H54 (cell line): Measurements from ENCODE around the gene BCL2.

Source experiments
- DNase-seq: peaks from one replicate; pipeline ENCODE4 v3.0.0; 2011; ENCODE audit warnings: low spot score, mixed read lengths; ENCODE audit not compliant: insufficient read length
- FAIRE-seq: peaks from 3 replicates; lab custom pipeline; 2011; peaks lifted over from hg19 to GRCh38; lab: Jason Lieb, UNC
- POLR2A ChIP-seq: IDR thresholded peaks from 2 replicates; pipeline ENCODE4 v1.6.1; 2011; ENCODE audit warnings: low read depth, mild to moderate bottlenecking, low read length

Gene BCL2

DNA sequence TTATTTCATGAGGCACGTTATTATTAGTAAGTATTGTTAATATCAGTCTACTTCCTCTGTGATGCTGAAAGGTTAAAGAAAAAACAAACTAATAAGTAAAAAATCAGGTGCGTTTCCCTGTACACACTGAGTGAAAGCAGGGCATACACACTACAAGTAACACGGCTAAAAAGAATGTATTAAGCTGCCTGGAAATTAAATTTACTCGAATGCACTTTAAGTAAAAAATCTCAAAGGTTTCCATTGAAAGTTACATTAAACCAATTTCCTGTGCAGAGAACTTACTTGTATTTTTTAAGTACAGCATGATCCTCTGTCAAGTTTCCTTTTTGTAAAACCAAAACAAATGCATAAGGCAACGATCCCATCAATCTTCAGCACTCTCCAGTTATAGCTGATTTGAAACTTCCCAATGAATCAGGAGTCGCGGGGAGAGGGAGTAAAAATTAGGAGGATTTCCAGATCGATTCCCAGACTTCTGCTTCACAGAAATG lies 633 bp downstream of the BCL2 start:
- DNase-seq (no peak), FAIRE-seq (no peak)
- no peak for TF ChIP-seq POLR2A

DNA sequence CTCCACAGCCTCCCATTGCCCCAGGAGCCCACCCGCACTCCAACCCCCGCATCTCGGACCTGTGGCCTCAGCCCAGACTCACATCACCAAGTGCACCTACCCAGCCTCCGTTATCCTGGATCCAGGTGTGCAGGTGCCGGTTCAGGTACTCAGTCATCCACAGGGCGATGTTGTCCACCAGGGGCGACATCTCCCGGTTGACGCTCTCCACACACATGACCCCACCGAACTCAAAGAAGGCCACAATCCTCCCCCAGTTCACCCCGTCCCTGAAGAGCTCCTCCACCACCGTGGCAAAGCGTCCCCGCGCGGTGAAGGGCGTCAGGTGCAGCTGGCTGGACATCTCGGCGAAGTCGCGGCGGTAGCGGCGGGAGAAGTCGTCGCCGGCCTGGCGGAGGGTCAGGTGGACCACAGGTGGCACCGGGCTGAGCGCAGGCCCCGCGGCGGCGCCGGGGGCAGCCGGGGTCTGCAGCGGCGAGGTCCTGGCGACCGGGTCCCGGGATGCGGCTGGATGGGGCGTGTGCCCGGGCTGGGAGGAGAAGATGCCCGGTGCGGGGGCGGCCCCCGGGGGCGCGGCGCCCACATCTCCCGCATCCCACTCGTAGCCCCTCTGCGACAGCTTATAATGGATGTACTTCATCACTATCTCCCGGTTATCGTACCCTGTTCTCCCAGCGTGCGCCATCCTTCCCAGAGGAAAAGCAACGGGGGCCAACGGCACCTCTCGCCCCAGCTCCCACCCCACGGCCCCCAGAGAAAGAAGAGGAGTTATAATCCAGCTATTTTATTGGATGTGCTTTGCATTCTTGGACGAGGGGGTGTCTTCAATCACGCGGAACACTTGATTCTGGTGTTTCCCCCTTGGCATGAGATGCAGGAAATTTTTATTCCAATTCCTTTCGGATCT lies 1.3 kb downstream of the BCL2 start:
- DNase-seq (no peak), FAIRE-seq (no peak)
- TF ChIP-seq POLR2A = no peak

DNA sequence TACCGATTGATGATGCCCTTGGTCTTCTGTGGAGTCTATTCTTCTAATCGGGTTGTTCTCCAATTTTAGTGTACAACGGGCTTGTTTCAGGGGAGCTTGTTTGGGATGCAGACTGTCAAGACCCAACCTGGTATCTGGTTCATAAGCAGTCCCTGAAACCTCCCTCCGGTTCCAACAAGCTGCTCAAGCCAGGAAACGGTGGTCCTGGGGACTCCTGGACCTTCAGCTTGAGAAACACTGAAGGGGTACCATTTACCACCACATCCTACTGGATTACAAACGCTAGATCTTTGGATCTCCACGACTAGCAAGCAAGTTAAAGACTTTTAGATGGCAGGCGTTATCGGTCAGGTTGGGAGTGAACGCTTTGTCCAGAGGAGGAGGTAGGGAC lies 2.0 kb downstream of the BCL2 start:
- no peak for DNase-seq
- TF ChIP-seq POLR2A = no peak
- no peak for FAIRE-seq

DNA sequence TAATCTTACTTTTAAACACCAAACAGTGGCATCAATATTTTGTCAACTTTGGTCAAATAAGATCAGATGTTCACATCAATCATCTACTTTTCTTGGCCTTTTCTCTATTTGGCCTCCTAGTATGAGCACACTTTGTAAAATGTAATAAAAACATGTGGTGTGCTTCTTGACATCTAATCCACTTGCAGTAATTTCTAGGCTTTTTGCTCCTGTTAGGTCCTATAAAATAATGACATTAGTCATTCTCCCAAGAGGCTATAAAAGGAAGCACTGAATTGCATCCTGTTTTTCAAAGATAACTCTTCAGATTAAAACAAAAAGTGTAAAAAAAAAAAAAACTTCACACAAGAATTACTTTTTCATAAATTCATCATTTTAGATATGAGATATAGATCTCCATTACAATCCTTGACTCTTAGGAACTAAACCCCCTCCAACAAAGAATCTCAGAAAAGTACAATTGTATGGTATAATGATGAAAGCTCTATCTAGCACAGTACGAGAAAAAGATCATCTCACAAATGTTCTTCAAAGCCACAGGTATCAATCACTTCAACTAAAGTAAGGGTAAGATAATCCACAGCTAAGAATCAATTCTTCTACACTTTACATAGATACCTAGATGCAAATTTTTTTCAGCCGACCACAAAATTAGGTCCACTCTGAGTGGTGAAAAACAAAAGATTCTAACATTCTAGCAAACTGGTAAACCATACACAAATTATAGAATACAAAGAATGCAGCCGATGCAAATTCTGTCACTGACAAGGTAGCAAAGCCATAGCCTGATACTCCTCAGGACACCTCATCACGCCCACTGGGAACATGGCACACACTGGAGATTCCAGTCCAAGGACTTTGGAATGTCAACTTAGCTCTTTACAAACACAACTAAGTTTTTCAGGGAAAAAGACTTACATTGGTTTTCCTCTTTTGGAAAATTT lies 2.7 kb downstream of the BCL2 start:
- FAIRE-seq (no peak), DNase-seq (no peak)
- no peak for TF ChIP-seq POLR2A

DNA sequence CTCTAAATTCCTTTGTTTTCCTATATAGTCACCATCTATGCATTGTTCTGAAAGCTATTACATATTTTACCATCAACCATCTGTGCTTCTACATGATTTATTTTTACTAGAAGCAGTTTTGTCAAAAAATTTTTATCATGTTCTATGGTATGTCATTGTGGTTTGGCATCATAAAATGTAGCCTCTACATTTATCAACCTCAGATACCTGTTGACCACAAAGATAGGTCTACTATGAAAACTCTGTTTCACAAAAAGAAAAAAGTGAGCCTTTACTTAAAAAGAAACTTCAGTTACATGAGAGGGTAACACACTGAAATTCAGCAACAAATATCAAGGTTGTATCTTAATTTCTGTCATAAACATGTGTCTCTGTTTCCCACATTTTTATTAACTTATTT lies 3.7 kb downstream of the BCL2 start:
- no peak for TF ChIP-seq POLR2A
- no peak for DNase-seq
- no peak for FAIRE-seq

DNA sequence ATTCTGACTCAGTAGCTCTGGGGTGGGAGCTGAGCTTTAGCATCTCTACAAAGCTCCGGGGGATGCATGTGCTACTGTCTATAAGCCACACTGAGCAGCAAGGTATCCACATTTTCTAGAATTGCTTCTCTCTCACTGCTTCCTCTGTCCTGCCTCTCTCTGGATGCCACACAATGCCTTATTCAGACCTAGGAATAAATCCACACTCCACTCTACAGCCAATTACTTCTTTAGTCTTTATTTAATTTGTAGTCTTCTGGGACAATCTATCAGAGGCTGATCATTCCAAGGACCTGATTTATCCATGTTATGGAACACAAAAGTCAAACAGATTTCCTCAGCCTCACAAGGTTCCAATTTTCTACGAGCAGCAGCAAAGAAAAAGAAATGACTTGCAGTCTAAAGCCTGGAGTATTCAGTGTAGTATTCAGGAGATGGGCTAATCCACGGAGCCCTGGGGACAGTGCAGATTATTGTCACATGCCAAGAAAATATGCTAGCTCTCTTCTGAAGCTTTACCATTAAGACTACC lies 4.4 kb downstream of the BCL2 start:
- FAIRE-seq = no peak
- TF ChIP-seq POLR2A = no peak
- DNase-seq = no peak

DNA sequence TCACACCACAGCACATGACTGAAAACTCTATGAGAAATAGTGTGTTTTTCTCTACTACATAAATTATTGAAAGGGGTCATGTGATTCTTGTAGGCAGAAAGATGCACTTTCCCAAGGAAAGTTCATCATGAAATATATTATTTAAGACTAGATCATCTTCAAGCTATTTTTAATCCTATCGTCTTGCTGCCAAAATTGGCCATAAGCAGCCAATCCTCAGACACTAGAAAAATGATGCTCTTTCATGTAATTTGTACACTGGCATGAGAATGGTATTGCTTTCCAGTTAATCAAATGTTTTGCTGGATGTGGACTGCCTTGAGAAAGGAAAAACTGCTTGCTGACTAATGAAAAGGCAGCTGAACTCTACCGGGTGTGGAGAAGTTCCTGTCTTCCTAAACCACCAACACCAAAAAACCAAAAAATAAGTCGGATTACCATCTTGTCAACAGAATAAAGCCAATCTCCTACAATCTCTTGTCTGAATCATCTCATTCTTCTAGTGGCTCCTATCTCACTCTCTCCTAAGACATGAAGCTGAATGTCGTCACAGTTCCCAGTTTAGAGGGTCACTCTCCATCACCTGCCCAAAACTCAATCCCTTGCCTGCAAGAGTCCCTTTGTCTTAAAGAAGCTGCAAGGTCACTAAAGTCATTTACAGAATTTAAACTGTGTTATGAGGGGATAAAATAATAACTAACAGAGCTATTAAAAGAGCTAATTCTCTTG lies 5.3 kb downstream of the BCL2 start:
- no peak for TF ChIP-seq POLR2A
- FAIRE-seq (no peak), DNase-seq (no peak)

DNA sequence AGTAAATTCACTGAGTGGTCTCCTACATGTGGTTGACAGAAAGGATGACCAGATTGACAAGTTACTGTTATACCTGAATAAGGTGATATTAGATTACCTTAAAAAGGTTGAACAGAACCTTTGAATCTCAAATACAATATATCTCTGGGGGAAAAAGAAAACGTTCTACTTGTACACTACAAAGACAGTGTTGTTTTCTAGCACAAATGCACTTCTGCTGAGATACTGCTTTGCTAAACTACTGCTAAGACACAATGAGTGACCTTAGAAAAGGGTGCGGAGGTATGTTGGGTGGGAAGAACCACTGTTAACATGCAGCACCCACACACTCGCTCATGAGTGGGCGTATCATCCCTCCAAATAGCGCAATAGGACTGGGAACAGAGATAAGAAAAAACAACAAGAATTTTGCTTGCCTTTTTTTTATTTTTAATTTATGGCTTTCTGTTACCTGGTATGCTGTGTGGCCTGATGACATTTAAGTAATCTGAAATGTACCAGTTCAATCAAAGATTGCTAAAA lies 6.1 kb downstream of the BCL2 start:
- TF ChIP-seq POLR2A = no peak
- FAIRE-seq = no peak
- DNase-seq = no peak

DNA sequence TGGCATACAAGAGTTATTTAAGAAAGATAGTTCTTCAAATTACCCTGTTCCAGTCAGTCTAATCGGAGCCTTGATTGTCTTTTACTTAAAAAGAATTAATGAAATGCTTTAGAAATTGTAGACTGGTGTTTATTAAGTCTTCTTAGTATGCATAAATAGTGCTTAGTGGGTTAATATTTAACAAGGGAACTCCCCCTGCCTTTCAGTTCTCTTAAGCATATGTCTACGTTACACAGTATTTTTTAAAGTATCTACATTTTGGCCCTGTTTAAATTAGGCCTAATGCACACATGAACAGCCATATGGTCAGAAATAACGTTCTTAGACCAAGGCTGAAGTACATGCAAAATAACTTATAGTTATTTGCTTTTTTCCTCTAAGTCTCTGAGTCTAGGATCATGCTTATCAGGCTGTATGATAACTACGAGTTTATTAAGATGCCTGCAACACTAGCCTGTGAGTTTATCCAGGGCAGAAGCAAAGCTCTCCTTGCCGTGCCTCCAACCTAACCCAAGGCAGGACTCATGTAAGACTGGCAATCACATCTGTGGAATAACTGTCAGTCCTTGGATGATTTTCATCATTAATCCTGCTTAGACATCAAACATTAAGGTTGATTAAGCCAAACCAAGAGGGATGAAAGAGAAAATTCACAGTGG lies 6.7 kb downstream of the BCL2 start:
- DNase-seq (no peak), FAIRE-seq (no peak)
- no peak for TF ChIP-seq POLR2A

DNA sequence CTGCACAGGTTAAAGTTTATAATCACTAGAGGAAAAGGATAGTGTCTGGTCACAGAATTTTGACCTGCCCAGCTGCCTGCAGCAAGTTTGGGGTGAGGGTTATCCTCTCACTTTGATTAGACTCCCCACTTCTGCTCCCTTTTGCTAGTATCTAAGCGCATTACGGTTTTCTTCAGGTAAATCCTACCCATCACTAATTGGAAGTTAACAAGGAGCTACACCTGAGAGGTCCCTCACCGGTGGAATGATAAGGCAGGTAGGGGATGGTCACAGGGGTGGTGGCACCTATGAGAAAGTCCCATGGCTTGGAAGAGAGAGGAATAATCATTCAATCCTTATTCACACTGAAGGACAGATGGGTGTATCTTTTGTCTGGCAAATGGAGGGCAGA lies 7.6 kb downstream of the BCL2 start:
- FAIRE-seq = no peak
- TF ChIP-seq POLR2A = no peak

DNA sequence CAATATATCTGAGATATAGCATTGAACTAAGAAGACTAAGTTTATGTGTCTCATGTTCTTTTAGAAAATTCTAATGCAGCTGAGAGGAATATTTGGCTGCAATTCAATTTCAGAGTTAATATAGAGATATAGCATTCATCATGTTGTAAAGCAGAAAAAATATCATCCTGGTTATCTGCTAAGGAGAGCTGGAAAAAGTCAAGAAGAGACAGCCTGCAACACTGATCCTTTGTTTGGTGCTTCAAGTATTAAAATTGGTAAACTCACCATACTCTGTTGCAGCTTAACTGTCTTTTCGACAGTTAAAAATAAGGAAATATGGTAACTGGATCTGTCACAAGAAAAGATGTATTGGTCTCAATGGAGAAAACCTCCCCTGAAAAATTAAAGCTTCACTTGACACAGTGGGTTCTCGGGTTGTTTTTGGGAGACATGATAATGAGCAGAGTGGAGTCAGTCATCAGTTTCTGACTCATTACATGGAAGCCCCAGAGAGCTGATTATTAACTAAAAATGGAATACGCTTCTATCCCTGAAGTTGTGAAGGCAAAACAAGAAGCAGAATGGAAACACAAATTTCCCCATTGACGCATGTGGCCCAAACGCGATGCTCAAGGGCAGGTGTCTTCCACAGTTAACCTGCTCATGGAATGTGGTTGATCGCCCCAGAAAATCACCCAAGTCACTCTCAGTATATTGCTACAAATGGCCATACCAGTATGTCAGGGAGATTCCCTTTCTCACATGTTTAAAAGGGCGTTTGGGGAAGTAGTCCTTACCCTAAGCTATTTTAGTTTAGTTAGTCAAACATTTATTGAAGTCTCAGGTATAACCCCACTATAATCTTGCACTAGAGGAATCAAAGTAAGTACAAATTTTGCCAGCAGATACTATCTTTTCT lies 8.2 kb downstream of the BCL2 start:
- no peak for TF ChIP-seq POLR2A
- FAIRE-seq (no peak), DNase-seq (no peak)

More for the DNA sequence above, 7.6 kb downstream of the BCL2 start:
- DNase-seq = no peak

DNA sequence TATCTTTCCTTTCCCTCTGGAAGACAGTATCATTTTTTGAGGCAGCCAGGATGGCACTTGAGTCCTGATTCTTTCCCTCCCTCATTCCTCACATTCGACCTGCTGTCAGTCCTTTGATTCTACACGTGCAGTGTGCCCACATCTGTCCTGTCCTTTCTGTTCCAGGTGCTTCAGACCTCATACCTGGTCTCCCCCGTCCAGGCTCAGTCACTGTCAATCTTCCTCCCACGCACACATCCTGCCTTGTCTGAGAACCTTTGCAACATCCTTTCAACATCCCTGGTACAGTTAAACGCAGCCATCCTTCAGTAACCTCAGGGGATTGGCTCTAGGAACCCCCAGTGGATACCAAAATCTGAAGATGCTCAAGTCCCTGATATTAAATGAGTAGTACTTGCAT lies 10.1 kb downstream of the BCL2 start:
- DNase-seq (no peak), FAIRE-seq (no peak)
- no peak for TF ChIP-seq POLR2A
